HCT116 (cell line): Measurements from ENCODE around the gene BCL2L11. TPM values are rescaled to one million over a fixed set of nuclear protein-coding genes. Genes with fewer than 3 reads are reported as not detected.

Experiments
- ATAC-seq: fragments of 200-7000 bp; cut with Tn5 transposase; 2 replicates; pipeline ENCODE4 v1.9.1; 2020; ENCODE audit warnings: mild to moderate bottlenecking, moderate library complexity
- BruUV-seq: library from RNA; stranded (reverse); fragments of 400-500 nt; replicated peaks from 2 replicates; lab custom pipeline; 2021; lab: Mats Ljungman, UMichigan
- CTCF ChIA-PET: fragments of 300-600 bp; sonication (Branson Sonifier 250); formaldehyde crosslinking; loops from one replicate; lab custom pipeline; 2021; ENCODE audit warnings: antibody characterized with exemption; lab: Charles Lee
- POLR2A ChIA-PET: fragments of 300-600, 350-600 bp; sonication (Branson Sonifier 250); formaldehyde crosslinking; loops from one replicate; lab custom pipeline; 2021; ENCODE audit warnings: antibody characterized with exemption; lab: Charles Lee
- RAD21 ChIA-PET, 2 experiments: fragments of 300-600 bp; sonication (Branson Sonifier 250); formaldehyde crosslinking; loops; one replicate each; lab custom pipeline; 2023; ENCODE audit warnings: low total read pairs in 2 of 2; ENCODE audit not compliant: uncharacterized antibody in 2 of 2, unreplicated experiment in 2 of 2, low non-redundant PET in 1 of 2; lab: Charles Lee
- DNase-seq: peaks from one replicate; pipeline ENCODE4 v3.0.0-alpha.2; 2010; ENCODE audit warnings: low read depth, low spot score
- H2AFZ ChIP-seq: fragments of 200-600 bp; shearing (Covaris generic), sonication (generic); 2 replicates; pipeline ENCODE4 v1.6.1; 2017; ENCODE audit warnings: low read depth, mixed run types, mixed read lengths, antibody characterized with exemption, low read length; ENCODE audit not compliant: poor library complexity, severe bottlenecking
- H3K27ac ChIP-seq: 2 replicates; pipeline ENCODE4 v1.5.1; 2012; ENCODE audit warnings: low read depth, low read length
- H3K27me3 ChIP-seq: fragments of 200-600 bp; sonication (generic); 2 replicates; pipeline ENCODE4 v1.6.1; 2016; ENCODE audit warnings: mixed run types, low read length, mixed read lengths; ENCODE audit not compliant: insufficient read depth
- H3K36me3 ChIP-seq, 2 experiments: fragments of 200-500 bp in 1 of 2; fragments of 200-600 bp in 1 of 2; sonication (Bioruptor generic) in 1 of 2; sonication (generic) in 1 of 2; 2 replicates each; pipeline versions ENCODE4 v1.5.1 to v1.6.1; 2014 to 2016; ENCODE audit warnings: low read length in 2 of 2, inconsistent platforms in 1 of 2, mixed read lengths in 1 of 2, mixed run types in 1 of 2; ENCODE audit not compliant: insufficient read depth in 2 of 2, control insufficient read depth in 1 of 2
- H3K4me1 ChIP-seq, 2 experiments: fragments of 200-600 bp in 1 of 2; sonication (generic) in 1 of 2; 2 replicates each; pipeline versions ENCODE4 v1.5.1 to v1.6.1; 2012 to 2017; ENCODE audit warnings: low read length in 2 of 2, inconsistent platforms in 1 of 2, mild to moderate bottlenecking in 1 of 2, mixed read lengths in 1 of 2, mixed run types in 1 of 2, moderate library complexity in 1 of 2; ENCODE audit not compliant: insufficient read depth in 2 of 2, control insufficient read depth in 1 of 2
- H3K4me2 ChIP-seq: fragments of 200-600 bp; sonication (generic); 2 replicates; pipeline ENCODE4 v1.6.1; 2017; ENCODE audit warnings: mixed run types, low read length, mixed read lengths
- H3K4me3 ChIP-seq, 2 experiments: fragments of 200-600 bp in 1 of 2; sonication (generic) in 1 of 2; replicated peaks in 1 of 2; 2 replicates each; pipeline ENCODE4 v1.5.1; 2011 to 2016; ENCODE audit warnings: low read length in 2 of 2, control low read depth in 1 of 2, low read depth in 1 of 2, mild to moderate bottlenecking in 1 of 2, mixed read lengths in 1 of 2, mixed run types in 1 of 2
- H3K79me2 ChIP-seq: fragments of 200-600 bp; sonication (generic); 2 replicates; pipeline ENCODE4 v1.6.1; 2017; ENCODE audit warnings: mild to moderate bottlenecking, mixed run types, low read length, moderate library complexity, mixed read lengths; ENCODE audit not compliant: insufficient read depth
- H3K9ac ChIP-seq: fragments of 200-600 bp; sonication (generic); 2 replicates; pipeline ENCODE4 v1.6.1; 2016; ENCODE audit warnings: low read length, mixed read lengths
- H3K9me2 ChIP-seq: fragments of 200-600 bp; sonication (generic), shearing (Covaris generic); 2 replicates; pipeline ENCODE4 v1.6.1; 2017; ENCODE audit warnings: mixed run types, mild to moderate bottlenecking, moderate library complexity; ENCODE audit not compliant: insufficient read depth
- H3K9me3 ChIP-seq, 2 experiments: fragments of 200-500 bp in 1 of 2; fragments of 200-600 bp in 1 of 2; sonication (Bioruptor generic) in 1 of 2; sonication (generic) in 1 of 2; 2 replicates each; pipeline ENCODE4 v1.6.1; 2014 to 2017; ENCODE audit warnings: low read length in 2 of 2, mixed read lengths in 2 of 2, inconsistent platforms in 1 of 2, low read depth in 1 of 2, mild to moderate bottlenecking in 1 of 2, mixed run types in 1 of 2, moderate library complexity in 1 of 2; ENCODE audit not compliant: control insufficient read depth in 1 of 2, insufficient read depth in 1 of 2
- H4K20me1 ChIP-seq: fragments of 200-600 bp; sonication (generic), shearing (Covaris generic); 2 replicates; pipeline ENCODE4 v1.6.1; 2017; ENCODE audit warnings: mixed run types, mild to moderate bottlenecking, moderate library complexity; ENCODE audit not compliant: insufficient read depth
- CBX3 ChIP-seq: IDR thresholded peaks from 2 replicates; pipeline ENCODE4 v1.6.1; 2012; ENCODE audit warnings: low read depth
- CTCF ChIP-seq, 3 experiments: fragments of 200-600 bp in 1 of 3; sonication (generic) in 1 of 3; IDR thresholded peaks in 2 of 3; conservative IDR thresholded peaks in 1 of 3; 2 replicates each; pipeline ENCODE4 v1.5.1; 2012 to 2017; ENCODE audit warnings: low read depth in 2 of 3, low read length in 2 of 3, antibody characterized with exemption in 1 of 3, borderline replicate concordance in 1 of 3, control low read depth in 1 of 3, mild to moderate bottlenecking in 1 of 3, mixed read lengths in 1 of 3, mixed run types in 1 of 3, moderate library complexity in 1 of 3; ENCODE audit not compliant: insufficient read depth in 1 of 3
- EZH2 ChIP-seq: fragments of 200-600 bp; sonication (generic); IDR thresholded peaks from 2 replicates; pipeline ENCODE4 v1.6.1; 2017; ENCODE audit warnings: antibody characterized with exemption, mixed run types
- EZH2phosphoT487 ChIP-seq: fragments of 200-600 bp; IDR thresholded peaks from 2 replicates; pipeline ENCODE4 v1.6.1; 2018; ENCODE audit warnings: antibody characterized with exemption, borderline replicate concordance
- FOSL1 ChIP-seq: IDR thresholded peaks from 2 replicates; pipeline ENCODE4 v1.6.1; 2012; ENCODE audit warnings: low read depth
- POLR2A ChIP-seq: IDR thresholded peaks from 2 replicates; pipeline ENCODE4 v1.7.0; 2011; ENCODE audit warnings: borderline replicate concordance; ENCODE audit not compliant: insufficient read depth, insufficient read length; ENCODE audit errors: extremely low read depth
- POLR2AphosphoS5 ChIP-seq: IDR thresholded peaks from 2 replicates; pipeline ENCODE4 v1.6.1; 2011; ENCODE audit warnings: mild to moderate bottlenecking, low read depth, low read length, moderate library complexity
- RAD21 ChIP-seq: IDR thresholded peaks from 2 replicates; pipeline ENCODE4 v1.6.1; 2012; ENCODE audit warnings: low read depth, mild to moderate bottlenecking
- REST ChIP-seq: IDR thresholded peaks from 2 replicates; pipeline ENCODE4 v1.6.1; 2012; ENCODE audit warnings: low read depth
- SIN3A ChIP-seq: IDR thresholded peaks from 2 replicates; pipeline ENCODE4 v1.6.1; 2012; ENCODE audit warnings: low read depth
- SP1 ChIP-seq: IDR thresholded peaks from 2 replicates; pipeline ENCODE4 v1.6.1; 2012; ENCODE audit warnings: low read depth
- ZFX ChIP-seq: fragments of 450-650 bp; IDR thresholded peaks from 2 replicates; pipeline ENCODE4 v1.6.1; 2017
- ZNF274 ChIP-seq: fragments of 200-500 bp; sonication (Bioruptor generic); IDR thresholded peaks from 2 replicates; pipeline ENCODE4 v1.6.1; 2014; ENCODE audit warnings: mild to moderate bottlenecking, low read depth, low read length, inconsistent platforms
- intact Hi-C: fragments of 100-400 bp; cut with micrococcal nuclease; formaldehyde crosslinking; loops from 2 replicates; pipeline ENCODE4 v1.10.0; 2022
- total RNA-seq: library from RNA; stranded (reverse); gene quantifications from one replicate; pipeline ENCODE4 v1.2.1, GENCODE V29; 2021; ENCODE audit not compliant: unreplicated experiment

BCL2L11 gene
- total RNA-seq, 1 experiment from 2014 or later = 17.8 TPM

GRCh38 chr2:111191877-111192276 lies 71.2 kb downstream of the BCL2L11 start:
- Histone ChIP-seq H2AFZ (no peak overlapping the region), H3K4me2 (no peak overlapping the region), H3K27me3 (no peaks in the 10 kb centered on the region)
- TF ChIP-seq ZFX (no peak), POLR2AphosphoS5 (no peak), CTCF (IDR thresholded peaks at IDR 0.05 in 2 of 3, conservative IDR thresholded peaks at IDR 0.05 in 1 of 3; ENCODE audit: borderline replicate concordance in 1 of 3, insufficient read depth in 1 of 3, low read depth in 2 of 3, low read length in 2 of 3) (no peak)
- TF ChIP-seq, all 23 proteins: peak for 0
- intact Hi-C loops = no loop called here
- H3K9me3 ChIP-seq = no peaks in the 10 kb centered on the region
- H3K9ac ChIP-seq = no peak overlapping the region
- ChIA-PET CTCF (no interaction called here), RAD21 (no interaction called here), POLR2A (no interaction called here)
- H3K4me3 ChIP-seq = no peak overlapping the region
- BruUV-seq = no TSS peak
- no peak for ATAC-seq
- no peak for DNase-seq
- no peaks in the 10 kb centered on the region for H3K4me1 ChIP-seq
- no peaks in the 10 kb centered on the region for H3K9me2 ChIP-seq
- no peaks in the 10 kb centered on the region for H3K36me3 ChIP-seq
- no peaks in the 10 kb centered on the region for H4K20me1 ChIP-seq
- no peak overlapping the region for H3K27ac ChIP-seq
- H3K79me2 ChIP-seq = no peaks in the 10 kb centered on the region

- ChIA-PET CTCF (no interaction called here), POLR2A (no interaction called here), RAD21 (no interaction called here)
- intact Hi-C loops = no loop called here
- H4K20me1 ChIP-seq = no peaks in the 10 kb centered on the region
- no peaks in the 10 kb centered on the region for H3K9me2 ChIP-seq
- H3K4me3 ChIP-seq = no peak overlapping the region
- no peak overlapping the region for H3K27ac ChIP-seq
- no peaks in the 10 kb centered on the region for H3K36me3 ChIP-seq
- H3K79me2 ChIP-seq = no peaks in the 10 kb centered on the region
- no peaks in the 10 kb centered on the region for H3K27me3 ChIP-seq
- BruUV-seq = no TSS peak
- no peaks in the 10 kb centered on the region for H3K9me3 ChIP-seq
- H3K4me2 ChIP-seq = no peak overlapping the region
- ATAC-seq (no peak), DNase-seq (no peak)
- H2AFZ ChIP-seq = no peak overlapping the region
- H3K4me1 ChIP-seq = no peaks in the 10 kb centered on the region
- H3K9ac ChIP-seq = no peak overlapping the region
- TF ChIP-seq FOSL1 (no peak), SP1 (no peak), POLR2A (no peak), REST (no peak), ZNF274 (no peak), CTCF (IDR thresholded peaks at IDR 0.05 in 2 of 3, conservative IDR thresholded peaks at IDR 0.05 in 1 of 3; ENCODE audit: borderline replicate concordance in 1 of 3, insufficient read depth in 1 of 3, low read depth in 2 of 3, low read length in 2 of 3) (no peak), EZH2 (no peak), RAD21 (no peak), CBX3 (no peak), SIN3A (no peak), POLR2AphosphoS5 (no peak), EZH2phosphoT487 (no peak)
Observed at GRCh38 chr2:111192776-111193368, 72.2 kb downstream of the BCL2L11 start.
